GM12878 (cell line): ENCODE results near the gene SSTR4. TPM values are rescaled to one million over a fixed set of nuclear protein-coding genes. Genes with fewer than 3 reads are reported as not detected.

Experiments used
- ATAC-seq: fragments of 200-7000 bp; cut with Tn5 transposase; 3 replicates; pipeline ENCODE4 v1.9.1; 2020; ENCODE audit warnings: mild to moderate bottlenecking, moderate library complexity
- BruUV-seq: library from RNA; stranded (reverse); fragments of 400-500 nt; replicated peaks from 2 replicates; lab custom pipeline; 2021; lab: Mats Ljungman, UMichigan
- CTCF ChIA-PET: fragments of 300-600 bp; sonication (Branson Sonifier 250); formaldehyde crosslinking; extraction: SDS; loops from one replicate; lab custom pipeline; 2021; ENCODE audit warnings: inconsistent platforms; lab: Yijun Ruan, JAX
- POLR2A ChIA-PET: fragments of 350-600 bp; formaldehyde crosslinking; extraction: SDS; loops from one replicate; lab custom pipeline; 2021; ENCODE audit warnings: inconsistent platforms; lab: Charles Lee
- RAD21 ChIA-PET: fragments of 300-600 bp; sonication (Branson Sonifier 250); formaldehyde crosslinking; loops from one replicate; lab custom pipeline; 2023; ENCODE audit warnings: antibody characterized with exemption; ENCODE audit not compliant: unreplicated experiment; lab: Charles Lee
- SMC1A ChIA-PET: fragments of 300-600 bp; sonication (Branson Sonifier 250); formaldehyde crosslinking; loops from one replicate; lab custom pipeline; 2023; ENCODE audit not compliant: unreplicated experiment, uncharacterized antibody; lab: Charles Lee
- DNase-seq: peaks from one replicate; pipeline ENCODE4 v3.0.0-alpha.2; 2011; ENCODE audit warnings: low read depth, low spot score
- FAIRE-seq: peaks from 3 replicates; lab custom pipeline; 2011; peaks lifted over from hg19 to GRCh38; lab: Jason Lieb, UNC
- H2AFZ ChIP-seq: 2 replicates; pipeline ENCODE4 v1.6.0; 2011; ENCODE audit warnings: low read depth, low read length, control low read depth; ENCODE audit not compliant: control insufficient read depth
- H3K27ac ChIP-seq: 2 replicates; pipeline ENCODE4 v1.5.1; 2011; ENCODE audit warnings: control low read depth; ENCODE audit not compliant: control insufficient read depth, insufficient read depth
- H3K27me3 ChIP-seq, 2 experiments: replicated peaks in 1 of 2; 2 replicates each; pipeline versions ENCODE4 v1.6.0 to v1.6.1; 2011; ENCODE audit warnings: low read length in 1 of 2; ENCODE audit not compliant: control insufficient read depth in 2 of 2, insufficient read depth in 2 of 2
- H3K36me3 ChIP-seq, 2 experiments: 2 replicates each; pipeline ENCODE4 v1.5.1; 2011; ENCODE audit warnings: low read length in 1 of 2; ENCODE audit not compliant: control insufficient read depth in 2 of 2, insufficient read depth in 2 of 2
- H3K4me1 ChIP-seq: 2 replicates; pipeline ENCODE4 v1.6.1; 2011; ENCODE audit warnings: mild to moderate bottlenecking, low read length, moderate library complexity, mixed read lengths; ENCODE audit not compliant: control insufficient read depth, insufficient read depth
- H3K4me2 ChIP-seq: 2 replicates; pipeline ENCODE4 v1.6.0; 2011; ENCODE audit warnings: control low read depth; ENCODE audit not compliant: control insufficient read depth, insufficient read depth
- H3K4me3 ChIP-seq: fragments of 200-600 bp; sonication (generic); 2 replicates; pipeline ENCODE4 v1.5.1; 2016
- H3K79me2 ChIP-seq: 2 replicates; pipeline ENCODE4 v1.6.0; 2011; ENCODE audit warnings: low read length; ENCODE audit not compliant: control insufficient read depth, insufficient read depth
- H3K9ac ChIP-seq: 2 replicates; pipeline ENCODE4 v1.8.0; 2011; ENCODE audit warnings: low read length, control low read depth, mixed read lengths; ENCODE audit not compliant: control insufficient read depth, insufficient read depth
- H3K9me3 ChIP-seq: replicated peaks from 3 replicates; pipeline ENCODE4 v1.5.1; 2011; ENCODE audit warnings: mild to moderate bottlenecking, low read length; ENCODE audit not compliant: control insufficient read depth, insufficient read depth
- H4K20me1 ChIP-seq: 2 replicates; pipeline ENCODE4 v1.6.0; 2011; ENCODE audit not compliant: control insufficient read depth, insufficient read depth
- CREB1 ChIP-seq: IDR thresholded peaks from 2 replicates; pipeline ENCODE4 v1.6.1; 2012; ENCODE audit warnings: low read depth, mild to moderate bottlenecking, inconsistent platforms
- ESRRA ChIP-seq: IDR thresholded peaks from 2 replicates; pipeline ENCODE4 v1.6.1; 2012; ENCODE audit warnings: mild to moderate bottlenecking, low read length, improper control_type of control experiment
- KLF5 ChIP-seq: fragments of 450-650 bp; IDR thresholded peaks from 2 replicates; pipeline ENCODE4 v1.6.1; 2014; ENCODE audit warnings: mild to moderate bottlenecking; ENCODE audit not compliant: partially characterized antibody
- RB1 ChIP-seq: fragments of 450-650 bp; formaldehyde crosslinking; IDR thresholded peaks from 2 replicates; pipeline ENCODE4 v1.6.1; 2017; ENCODE audit warnings: mild to moderate bottlenecking, borderline replicate concordance
- RBBP5 ChIP-seq: fragments of 200-600 bp; sonication (generic); conservative IDR thresholded peaks from 2 replicates; pipeline ENCODE4 v1.6.1; 2016
- SUZ12 ChIP-seq: fragments of 200-600 bp; sonication (generic); IDR thresholded peaks from one replicate; pipeline ENCODE4 v1.6.1; 2018; ENCODE audit warnings: antibody characterized with exemption, mild to moderate bottlenecking; ENCODE audit not compliant: unreplicated experiment
- TCF12 ChIP-seq: IDR thresholded peaks from 2 replicates; pipeline ENCODE4 v1.6.1; 2011; ENCODE audit warnings: low read depth, mild to moderate bottlenecking, low read length
- in situ Hi-C: fragments of 300-500 bp; cut with MboI; formaldehyde crosslinking; loops from 9 replicates; pipeline ENCODE4 v1.14.3; 2018; ENCODE audit warnings: mixed read lengths
- intact Hi-C: fragments of 100-400 bp; cut with micrococcal nuclease; formaldehyde crosslinking; loops from one replicate; pipeline ENCODE4 v1.14.2; 2022; ENCODE audit not compliant: unreplicated experiment
- polyA plus RNA-seq, 11 experiments: library from polyadenylated mRNA; depleted of rRNA in 4 of 11; unstranded in 6 of 11; stranded (reverse) in 5 of 11; fragments of >200 nt; fragmentation: Nextera tagmentation in 4 of 11; fragmentation: Illumina TruSeq in 1 of 11; extraction: Ambion mirVana in 4 of 11; extraction: Trizol in 1 of 11; gene quantifications; 1 replicate in 1 of 11; 2 replicates in 10 of 11; pipeline versions ENCODE4 v1.2.1 to v1.2.3, GENCODE V29; 2011 to 2016; ENCODE audit warnings: inconsistent platforms in 2 of 11, missing spikeins in 2 of 11, low read depth in 1 of 11
- total RNA-seq, 4 experiments: library from RNA; depleted of rRNA in 3 of 4; stranded (reverse); fragments of >200 nt in 3 of 4; fragmentation: Illumina TruSeq in 1 of 4; extraction: Trizol in 1 of 4; gene quantifications; 2 replicates each; pipeline versions ENCODE4 v1.2.1 to v1.2.3, GENCODE V29; 2013 to 2021
- TF ChIP-seq, protein P1 (sequence below): fragments of 450-650 bp; IDR thresholded peaks from 2 replicates; pipeline ENCODE4 v1.6.1; 2014; ENCODE audit warnings: mild to moderate bottlenecking

The SSTR4 gene
- total and polyA plus RNA-seq, 10 of the 15 experiments (the other 5 are each of a cell fraction or from before 2014, with no cell fraction given): not detected

DNA sequence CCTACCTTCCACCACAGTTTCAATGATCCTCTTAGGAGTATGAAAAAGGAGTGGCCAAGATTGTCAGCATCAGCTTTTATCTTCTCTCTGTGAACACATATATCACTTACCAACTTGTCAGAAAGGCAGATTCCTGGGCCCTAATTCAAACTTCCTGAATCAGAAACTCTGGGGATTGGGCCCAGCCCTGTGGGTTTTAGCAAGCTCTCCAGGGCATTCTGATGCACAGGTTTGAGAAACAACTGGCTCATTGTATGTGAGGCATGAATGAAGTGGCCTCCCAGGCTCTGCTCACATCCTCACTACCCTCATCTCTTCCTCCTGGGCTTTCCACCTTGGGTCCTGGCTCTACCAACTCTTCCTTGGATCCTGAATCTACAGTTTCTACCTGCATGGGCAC, 27.5 kb downstream of the SSTR4 start:
- ATAC-seq (no peak), DNase-seq (no peak), FAIRE-seq (no peak)
- H4K20me1 ChIP-seq: no peaks in the 10 kb centered on the region
- SMC1A ChIA-PET: interaction anchor here (1.1 to 6.6 kb wide), 7 partner anchors 9 to 43 kb away, joined by 3 to 27 read pairs (median 8); partner anchors contain the start of gene CD93
- CTCF ChIA-PET: interaction anchor here (0.7 to 3.6 kb wide), 4 partner anchors 12 to 172 kb away, joined by 3 to 19 read pairs (median 9); no protein-coding TSS in a partner anchor
- H3K4me2 ChIP-seq: no peak overlapping the region
- H3K79me2 ChIP-seq: no peaks in the 10 kb centered on the region
- POLR2A ChIA-PET: no interaction called here
- H3K27ac ChIP-seq: no peak overlapping the region
- no peak overlapping the region for H2AFZ ChIP-seq
- BruUV-seq: no TSS peak
- no peaks in the 10 kb centered on the region for H3K27me3 ChIP-seq
- intact Hi-C loops: loop anchor here (5.0 kb wide), 1 partner anchor 130 kb away; no protein-coding TSS in a partner anchor
- in situ Hi-C loops: no loop called here
- H3K9ac ChIP-seq: no peak overlapping the region
- H3K9me3 ChIP-seq: no peaks in the 10 kb centered on the region
- no peaks in the 10 kb centered on the region for H3K36me3 ChIP-seq
- RAD21 ChIA-PET: interaction anchor here (1.5 kb wide), 1 partner anchor 172 kb away, joined by 3 read pairs; no protein-coding TSS in a partner anchor
- no peak for TF ChIP-seq ESRRA
- TF ChIP-seq TCF12: no peak
- TF ChIP-seq CREB1: no peak
- no peak for TF ChIP-seq SUZ12
- no peak for TF ChIP-seq RB1
- no peak for TF ChIP-seq RBBP5
- TF ChIP-seq KLF5: no peak
- TF ChIP-seq, protein P1, sequence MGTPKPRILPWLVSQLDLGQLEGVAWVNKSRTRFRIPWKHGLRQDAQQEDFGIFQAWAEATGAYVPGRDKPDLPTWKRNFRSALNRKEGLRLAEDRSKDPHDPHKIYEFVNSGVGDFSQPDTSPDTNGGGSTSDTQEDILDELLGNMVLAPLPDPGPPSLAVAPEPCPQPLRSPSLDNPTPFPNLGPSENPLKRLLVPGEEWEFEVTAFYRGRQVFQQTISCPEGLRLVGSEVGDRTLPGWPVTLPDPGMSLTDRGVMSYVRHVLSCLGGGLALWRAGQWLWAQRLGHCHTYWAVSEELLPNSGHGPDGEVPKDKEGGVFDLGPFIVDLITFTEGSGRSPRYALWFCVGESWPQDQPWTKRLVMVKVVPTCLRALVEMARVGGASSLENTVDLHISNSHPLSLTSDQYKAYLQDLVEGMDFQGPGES: no peak
- no peak overlapping the region for H3K4me3 ChIP-seq
- H3K4me1 ChIP-seq: no peaks in the 10 kb centered on the region
